Activated CD8-positive, alpha-beta memory T cell treated with anti-CD3 and anti-CD28 coated beads, Interleukin-2, amount 10 ng/mL, durations not matched to agents 7 days and 5 days (primary cell): ENCODE results near the gene LATS2. TPM values are rescaled to one million over a fixed set of nuclear protein-coding genes. Genes with fewer than 3 reads are reported as not detected.
A peak's percentile ranks its signal among the peaks of the same experiment; 100 is the strongest.
"Not testable (repeated sequence)": the region's sequence is repeated elsewhere in the genome, so short reads cannot be mapped to it uniquely, and the experiment has no call there.

Experiments used
- ATAC-seq: fragments of 150-1000 bp; cut with Tn5 transposase; one replicate; pipeline ENCODE4 v1.10.0; 2021; ENCODE audit warnings: moderate library complexity
- CTCF ChIA-PET: fragments of 350-600 bp; sonication (Branson Sonifier 250); formaldehyde crosslinking; loops from one replicate; lab custom pipeline; 2021; ENCODE audit warnings: antibody characterized with exemption; lab: Charles Lee
- DNase-seq: peaks from one replicate; pipeline ENCODE4 v3.0.0-alpha.2; 2020
- H3K27ac Mint-ChIP-seq: one replicate; pipeline ENCODE4 v1.8.0; 2021; ENCODE audit warnings: mild to moderate bottlenecking, mixed read lengths
- H3K27me3 Mint-ChIP-seq: one replicate; pipeline ENCODE4 v1.8.0; 2021; ENCODE audit warnings: mixed read lengths
- H3K36me3 Mint-ChIP-seq: one replicate; pipeline ENCODE4 v1.8.0; 2021; ENCODE audit warnings: mild to moderate bottlenecking, mixed read lengths
- H3K4me1 Mint-ChIP-seq: one replicate; pipeline ENCODE4 v1.8.0; 2021; ENCODE audit warnings: mixed read lengths
- H3K4me3 Mint-ChIP-seq: one replicate; pipeline ENCODE4 v1.8.0; 2021; ENCODE audit warnings: mild to moderate bottlenecking, moderate library complexity, mixed read lengths
- H3K9me3 Mint-ChIP-seq: one replicate; pipeline ENCODE4 v1.8.0; 2022; ENCODE audit warnings: low read depth, mixed read lengths
- total RNA-seq, 2 experiments: library from RNA; stranded (reverse); gene quantifications; one replicate each; pipeline ENCODE4 v1.2.3, GENCODE V29; 2021

The LATS2 gene
- total RNA-seq, 2 experiments from 2014 or later, result 2.8 to 4.7 TPM

DNA sequence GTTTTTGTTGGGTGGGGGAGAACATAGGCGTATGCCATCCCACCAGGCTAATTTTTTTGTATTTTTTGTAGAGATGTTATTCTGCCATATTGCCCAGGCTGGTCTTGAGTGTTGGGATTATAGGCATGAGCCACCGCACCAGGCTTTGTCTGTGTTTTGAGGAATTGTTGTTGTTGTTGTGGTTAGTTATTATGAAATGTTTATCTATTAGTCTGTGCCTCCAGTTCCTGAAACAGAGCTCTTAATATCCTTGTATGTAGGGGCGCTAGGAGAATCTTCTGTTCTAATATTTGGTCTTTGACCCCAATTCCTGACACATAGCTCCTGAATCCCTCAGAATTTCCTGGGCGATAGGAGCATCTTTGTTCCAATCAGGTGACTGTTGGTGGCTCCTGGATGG lies 5.6 kb upstream of the LATS2 start:
- DNase-seq, result no peak
- CTCF ChIA-PET, result interaction anchor here (0.7 kb wide), 1 partner anchor 158 kb away, joined by 3 read pairs; no protein-coding TSS in a partner anchor
- Mint-ChIP-seq H3K27me3 (peaks cover 25% of the 10 kb centered on the region), H3K4me1 (peaks cover 13% of the 10 kb centered on the region), H3K27ac (no peak overlapping the region), H3K36me3 (no peaks in the 10 kb centered on the region), H3K4me3 (no peak overlapping the region), H3K9me3 (no peaks in the 10 kb centered on the region)
- ATAC-seq, result no peak

- H3K9me3 Mint-ChIP-seq, result no peaks in the 10 kb centered on the region
- H3K27me3 Mint-ChIP-seq, result peaks cover 29% of the 10 kb centered on the region
- DNase-seq, result peak; percentile 36
- H3K27ac Mint-ChIP-seq, result no peak overlapping the region
- no peak for ATAC-seq
- peaks cover 3% of the 10 kb centered on the region for H3K36me3 Mint-ChIP-seq
- CTCF ChIA-PET, result interaction anchor here (0.7 kb wide), 1 partner anchor 499 kb away, joined by 3 read pairs; no protein-coding TSS in a partner anchor
- H3K4me1 Mint-ChIP-seq, result peaks cover 6% of the 10 kb centered on the region
- H3K4me3 Mint-ChIP-seq, result no peak overlapping the region
These were observed 4.3 kb upstream of the LATS2 start for GRCh38 chr13:21065686-21066085.

GRCh38 chr13:21063031-21063430 lies 1.6 kb upstream of the LATS2 start:
- CTCF ChIA-PET, result no interaction called here
- ATAC-seq (no peak), DNase-seq (peak; percentile 22)
- H3K4me3 Mint-ChIP-seq, result no peak overlapping the region
- no peaks in the 10 kb centered on the region for H3K9me3 Mint-ChIP-seq
- peaks cover 47% of the 10 kb centered on the region for H3K27me3 Mint-ChIP-seq
- H3K27ac Mint-ChIP-seq, result no peak overlapping the region
- peaks cover 3% of the 10 kb centered on the region for H3K36me3 Mint-ChIP-seq
- peaks cover 6% of the 10 kb centered on the region for H3K4me1 Mint-ChIP-seq

GRCh38 chr13:21060338-21061028 lies 903 bp downstream of the LATS2 start:
- Mint-ChIP-seq H3K27ac (no peak overlapping the region), H3K4me3 (no peak overlapping the region), H3K36me3 (peaks cover 3% of the 10 kb centered on the region), H3K27me3 (peaks cover 50% of the 10 kb centered on the region), H3K9me3 (no peaks in the 10 kb centered on the region), H3K4me1 (peaks cover 6% of the 10 kb centered on the region)
- CTCF ChIA-PET, result interaction anchor here (1.1 kb wide), 1 partner anchor 9 kb away, joined by 3 read pairs; no protein-coding TSS in a partner anchor
- DNase-seq (no peak), ATAC-seq (peak; percentile 7)

DNA sequence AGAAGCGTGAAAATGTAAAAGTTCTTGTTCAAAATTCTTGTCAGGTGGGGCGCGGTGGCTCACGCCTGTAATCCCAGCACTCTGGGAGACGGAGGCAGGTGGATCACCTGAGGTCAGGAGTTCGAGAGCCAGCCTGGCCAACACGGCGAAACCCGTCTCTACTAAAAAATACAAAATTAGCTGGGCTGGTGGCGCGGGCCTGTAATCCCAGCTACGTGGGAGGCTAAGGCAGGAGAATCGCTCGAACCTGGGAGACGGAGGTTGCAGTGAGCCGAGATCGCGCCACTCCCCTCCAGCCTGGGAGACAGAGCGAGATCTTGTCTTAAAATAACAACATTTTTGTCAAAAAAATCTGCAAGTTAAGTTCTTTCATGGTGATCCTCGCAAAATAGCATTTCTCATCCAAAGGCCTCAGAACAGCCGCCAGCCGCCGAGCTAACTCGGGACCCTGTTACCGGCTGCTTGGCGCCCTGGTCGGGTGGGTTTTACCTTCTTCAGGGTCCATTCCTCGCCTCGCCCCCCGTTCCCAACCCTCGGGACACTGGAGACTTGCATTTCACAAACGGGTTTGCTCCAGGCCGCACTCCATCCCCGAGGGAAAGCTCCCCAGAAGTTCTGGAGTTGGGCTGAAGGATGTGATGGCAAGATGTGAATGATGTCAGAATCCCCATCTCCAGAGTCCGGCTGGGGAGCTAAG lies 1.6 kb downstream of the LATS2 start:
- no peak for ATAC-seq

GRCh38 chr13:21058361-21058760 lies 3.0 kb downstream of the LATS2 start:
- Mint-ChIP-seq H3K4me1 (peaks cover 6% of the 10 kb centered on the region), H3K36me3 (peaks cover 3% of the 10 kb centered on the region), H3K27me3 (peaks cover 39% of the 10 kb centered on the region), H3K4me3 (no peak overlapping the region), H3K9me3 (no peaks in the 10 kb centered on the region), H3K27ac (no peak overlapping the region)
- no peak for DNase-seq
- no peak for ATAC-seq
- CTCF ChIA-PET, result interaction anchor here (0.7 to 1.1 kb wide), 2 partner anchors 11 to 121 kb away, joined by 3 read pairs; no protein-coding TSS in a partner anchor

More for the DNA sequence above, 1.6 kb downstream of the LATS2 start:
- H3K36me3 Mint-ChIP-seq, result peaks cover 3% of the 10 kb centered on the region
- no peak overlapping the region for H3K4me3 Mint-ChIP-seq
- DNase-seq, result no peak
- peaks cover 6% of the 10 kb centered on the region for H3K4me1 Mint-ChIP-seq
- peaks cover 47% of the 10 kb centered on the region for H3K27me3 Mint-ChIP-seq
- no peak overlapping the region for H3K27ac Mint-ChIP-seq
- CTCF ChIA-PET, result interaction anchor here (1.0 to 1.1 kb wide), 2 partner anchors 10 to 116 kb away, joined by 3 read pairs; no protein-coding TSS in a partner anchor
- H3K9me3 Mint-ChIP-seq, result no peaks in the 10 kb centered on the region

DNA sequence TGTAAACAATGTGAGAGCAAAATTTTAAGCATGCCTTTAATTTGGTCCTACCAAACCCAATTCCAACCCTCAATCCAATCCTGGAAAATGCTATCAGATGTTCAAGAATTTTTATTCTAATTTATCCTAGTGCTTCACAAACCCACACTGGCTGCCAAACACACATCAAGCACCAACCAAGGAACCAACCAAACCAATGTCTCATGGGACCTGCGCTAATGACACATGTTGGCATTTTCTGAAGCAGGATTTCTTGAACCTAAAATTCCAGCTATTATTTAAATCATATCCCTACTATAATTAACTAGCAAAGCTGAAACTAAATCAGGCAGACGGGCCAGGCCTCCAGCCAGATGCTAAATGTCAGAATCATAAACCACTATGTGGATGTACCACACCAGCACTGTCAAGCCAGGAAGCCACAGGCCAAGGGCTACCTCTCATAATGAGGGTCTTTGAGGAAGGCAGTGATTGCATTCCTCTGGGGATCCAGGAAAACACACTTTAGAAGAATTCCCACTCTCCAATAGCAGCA lies 5.8 kb downstream of the LATS2 start:
- Mint-ChIP-seq H3K4me1 (peaks cover 6% of the 10 kb centered on the region), H3K27ac (no peak overlapping the region), H3K27me3 (peaks cover 30% of the 10 kb centered on the region), H3K36me3 (no peaks in the 10 kb centered on the region), H3K9me3 (no peaks in the 10 kb centered on the region), H3K4me3 (no peak overlapping the region)
- CTCF ChIA-PET, result no interaction called here
- no peak for ATAC-seq
- no peak for DNase-seq

GRCh38 chr13:21055016-21055415 lies 6.4 kb downstream of the LATS2 start:
- Mint-ChIP-seq H3K27me3 (peaks cover 27% of the 10 kb centered on the region), H3K4me3 (no peak overlapping the region), H3K9me3 (no peaks in the 10 kb centered on the region), H3K36me3 (no peaks in the 10 kb centered on the region), H3K4me1 (peaks cover 6% of the 10 kb centered on the region), H3K27ac (no peak overlapping the region)
- DNase-seq, result no peak
- CTCF ChIA-PET, result no interaction called here
- no peak for ATAC-seq

- no peak for DNase-seq
- Mint-ChIP-seq H3K9me3 (no peaks in the 10 kb centered on the region), H3K4me1 (peaks cover 6% of the 10 kb centered on the region), H3K27ac (no peak overlapping the region), H3K4me3 (no peak overlapping the region), H3K27me3 (peaks cover 20% of the 10 kb centered on the region), H3K36me3 (no peaks in the 10 kb centered on the region)
- CTCF ChIA-PET, result no interaction called here
- ATAC-seq, result no peak
These were observed 7.1 kb downstream of the LATS2 start for GRCh38 chr13:21054313-21054712.

DNA sequence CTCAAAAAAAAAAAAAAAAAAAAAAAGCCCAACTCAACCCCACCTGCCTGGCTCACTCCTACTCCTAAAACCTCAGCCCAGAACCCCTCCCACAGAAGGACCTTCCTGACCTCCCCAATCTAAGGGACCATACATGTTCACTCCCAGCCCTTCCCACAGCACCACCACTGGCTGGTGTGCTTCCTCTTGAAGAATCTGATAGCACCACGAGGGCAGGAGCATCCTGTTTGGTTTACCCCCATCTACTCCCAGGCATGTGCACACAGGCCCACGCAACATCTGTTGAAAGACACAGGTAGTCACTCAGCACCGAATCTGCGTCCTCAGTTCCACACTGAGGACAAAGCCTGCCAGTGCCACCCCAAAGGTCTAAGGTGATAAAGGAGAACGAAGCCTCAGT lies 8.2 kb downstream of the LATS2 start:
- Mint-ChIP-seq H3K4me1 (peaks cover 6% of the 10 kb centered on the region), H3K9me3 (no peaks in the 10 kb centered on the region), H3K4me3 (no peak overlapping the region), H3K27ac (no peak overlapping the region), H3K36me3 (no peaks in the 10 kb centered on the region), H3K27me3 (peaks cover 12% of the 10 kb centered on the region)
- CTCF ChIA-PET, result interaction anchor here (1.1 to 1.2 kb wide), 2 partner anchors 42 to 225 kb away, joined by 3 read pairs; no protein-coding TSS in a partner anchor
- DNase-seq (no peak), ATAC-seq (no peak)

- peak; percentile 5 for DNase-seq
- Mint-ChIP-seq H3K9me3 (no peaks in the 10 kb centered on the region), H3K4me1 (peaks cover 6% of the 10 kb centered on the region), H3K4me3 (no peak overlapping the region), H3K27ac (no peak overlapping the region), H3K27me3 (peaks cover 11% of the 10 kb centered on the region), H3K36me3 (no peaks in the 10 kb centered on the region)
- ATAC-seq, result no peak
- CTCF ChIA-PET, result no interaction called here
These were observed 9.7 kb downstream of the LATS2 start for GRCh38 chr13:21051675-21052074.

GRCh38 chr13:21050288-21051197 lies 10.8 kb downstream of the LATS2 start:
- H3K27ac Mint-ChIP-seq, result no peak overlapping the region

DNA sequence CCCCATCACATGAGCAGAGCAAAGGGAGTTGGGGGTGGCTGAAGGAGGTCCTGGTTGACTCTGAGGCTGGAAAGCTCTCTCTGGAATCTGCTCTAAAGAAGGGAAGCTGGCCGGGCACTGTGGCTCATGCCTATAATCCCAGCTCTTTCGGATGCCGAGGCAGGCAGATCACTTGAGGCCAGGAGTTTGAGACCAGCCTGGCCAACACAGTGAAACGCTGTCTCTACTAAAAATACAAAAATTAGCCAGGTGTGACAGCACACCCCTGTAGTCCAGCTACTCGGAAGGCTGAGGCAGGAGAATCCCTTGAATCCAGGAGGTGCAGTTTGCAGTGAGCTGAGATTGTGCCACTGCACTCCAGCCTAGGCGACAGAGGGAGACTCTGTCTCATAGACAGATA lies 11.7 kb downstream of the LATS2 start:
- H3K4me3 Mint-ChIP-seq, ATAC-seq, H3K27ac Mint-ChIP-seq, H3K9me3 Mint-ChIP-seq, H3K36me3 Mint-ChIP-seq, H3K4me1 Mint-ChIP-seq: not testable (repeated sequence)
- CTCF ChIA-PET, result interaction anchor here (1.1 kb wide), 1 partner anchor 44 kb away, joined by 3 read pairs; no protein-coding TSS in a partner anchor
- DNase-seq, result peak; percentile 23
- peaks cover 18% of the 10 kb centered on the region for H3K27me3 Mint-ChIP-seq

More at GRCh38 chr13:21050288-21051197, 10.8 kb downstream of the LATS2 start:
- CTCF ChIA-PET, result no interaction called here
- no peaks in the 10 kb centered on the region for H3K9me3 Mint-ChIP-seq
- H3K4me3 Mint-ChIP-seq, result no peak overlapping the region
- ATAC-seq, result no peak
- H3K36me3 Mint-ChIP-seq, result no peaks in the 10 kb centered on the region
- DNase-seq, result peak; percentile 35
- H3K4me1 Mint-ChIP-seq, result peaks cover 6% of the 10 kb centered on the region
- peaks cover 11% of the 10 kb centered on the region for H3K27me3 Mint-ChIP-seq
